ENCODE data around the gene RARB.

RARB gene

DNA sequence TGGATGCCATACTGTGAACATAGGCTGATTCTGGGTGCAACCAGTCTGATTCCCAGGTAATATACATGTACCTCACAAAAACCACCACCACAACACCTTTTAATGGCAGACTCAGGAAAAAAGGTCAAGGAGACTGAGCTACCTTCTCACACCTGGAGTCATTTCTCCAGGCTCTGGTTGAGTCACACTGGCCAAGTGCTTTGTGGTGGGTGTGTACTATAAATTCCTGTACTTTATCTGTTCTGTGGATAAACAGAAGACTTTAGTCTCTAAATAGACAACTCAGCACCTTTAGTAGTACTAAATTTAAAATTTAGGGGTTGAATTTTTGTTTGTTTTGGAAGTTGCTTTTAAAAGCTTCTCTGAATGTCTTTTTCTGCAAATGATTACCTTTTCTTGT lies 190.0 kb downstream of the RARB start:
- Mint-ChIP-seq H3K4me3 (no peak overlapping the region), H3K27ac (no peak overlapping the region), H3K27me3 (ENCODE audit: low read depth) (no peaks in the 10 kb centered on the region), H3K4me1 (no peaks in the 10 kb centered on the region), H3K9me3 (no peaks in the 10 kb centered on the region), H3K36me3 (ENCODE audit: low read depth) (peaks cover 77% of the 10 kb centered on the region)
- TF ChIP-seq, protein P1, sequence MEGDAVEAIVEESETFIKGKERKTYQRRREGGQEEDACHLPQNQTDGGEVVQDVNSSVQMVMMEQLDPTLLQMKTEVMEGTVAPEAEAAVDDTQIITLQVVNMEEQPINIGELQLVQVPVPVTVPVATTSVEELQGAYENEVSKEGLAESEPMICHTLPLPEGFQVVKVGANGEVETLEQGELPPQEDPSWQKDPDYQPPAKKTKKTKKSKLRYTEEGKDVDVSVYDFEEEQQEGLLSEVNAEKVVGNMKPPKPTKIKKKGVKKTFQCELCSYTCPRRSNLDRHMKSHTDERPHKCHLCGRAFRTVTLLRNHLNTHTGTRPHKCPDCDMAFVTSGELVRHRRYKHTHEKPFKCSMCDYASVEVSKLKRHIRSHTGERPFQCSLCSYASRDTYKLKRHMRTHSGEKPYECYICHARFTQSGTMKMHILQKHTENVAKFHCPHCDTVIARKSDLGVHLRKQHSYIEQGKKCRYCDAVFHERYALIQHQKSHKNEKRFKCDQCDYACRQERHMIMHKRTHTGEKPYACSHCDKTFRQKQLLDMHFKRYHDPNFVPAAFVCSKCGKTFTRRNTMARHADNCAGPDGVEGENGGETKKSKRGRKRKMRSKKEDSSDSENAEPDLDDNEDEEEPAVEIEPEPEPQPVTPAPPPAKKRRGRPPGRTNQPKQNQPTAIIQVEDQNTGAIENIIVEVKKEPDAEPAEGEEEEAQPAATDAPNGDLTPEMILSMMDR (IDR thresholded peaks at IDR 0.05; ENCODE audit: unreplicated experiment in 3 of 3): no peak

DNA sequence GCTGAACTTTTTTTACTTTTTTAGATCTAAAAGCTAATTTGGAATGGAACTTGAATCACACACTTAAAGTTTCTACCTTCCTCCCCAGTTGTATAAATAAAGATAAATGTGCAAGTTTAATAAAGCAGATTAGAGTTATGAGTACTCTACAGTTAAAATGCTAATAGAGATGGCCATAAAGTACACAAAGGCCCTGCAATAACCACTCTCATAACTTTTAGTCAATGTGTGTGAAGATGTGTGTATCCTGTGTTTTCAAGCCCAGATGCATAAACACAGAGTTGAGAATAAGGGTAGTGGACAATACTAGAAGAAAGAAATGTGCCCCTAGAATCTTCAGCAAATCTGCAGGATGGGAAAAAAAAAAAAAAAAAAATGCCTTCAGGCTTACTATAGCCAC lies 191.3 kb downstream of the RARB start:
- no peaks in the 10 kb centered on the region for H3K4me1 Mint-ChIP-seq
- H3K4me3 Mint-ChIP-seq: no peak overlapping the region
- no peaks in the 10 kb centered on the region for H3K9me3 Mint-ChIP-seq
- H3K27ac Mint-ChIP-seq: no peak overlapping the region
- H3K36me3 Mint-ChIP-seq (ENCODE audit: low read depth): peaks cover 79% of the 10 kb centered on the region
- no peaks in the 10 kb centered on the region for H3K27me3 Mint-ChIP-seq (ENCODE audit: low read depth)
- TF ChIP-seq, protein P1 (IDR thresholded peaks at IDR 0.05; ENCODE audit: unreplicated experiment in 3 of 3): no peak

DNA sequence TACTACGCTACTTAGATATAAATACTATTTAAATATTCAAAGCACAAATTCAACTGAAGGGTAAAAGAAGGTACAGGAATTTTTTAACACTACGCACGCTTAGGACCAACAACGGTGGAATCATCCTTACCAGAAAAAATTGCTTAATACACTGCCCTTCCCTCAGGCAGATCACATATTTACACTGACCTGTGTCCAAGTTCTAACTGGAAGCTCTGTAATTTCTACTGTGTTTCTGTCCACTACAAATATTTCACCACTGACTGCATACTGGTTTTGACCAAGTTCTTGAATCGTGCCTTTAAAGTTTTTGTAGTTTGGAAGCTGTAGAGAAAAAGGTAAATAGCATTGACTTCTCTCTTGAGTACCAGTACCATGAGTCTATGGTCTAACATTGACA lies 192.4 kb downstream of the RARB start:
- peaks cover 81% of the 10 kb centered on the region for H3K36me3 Mint-ChIP-seq (ENCODE audit: low read depth)

DNA sequence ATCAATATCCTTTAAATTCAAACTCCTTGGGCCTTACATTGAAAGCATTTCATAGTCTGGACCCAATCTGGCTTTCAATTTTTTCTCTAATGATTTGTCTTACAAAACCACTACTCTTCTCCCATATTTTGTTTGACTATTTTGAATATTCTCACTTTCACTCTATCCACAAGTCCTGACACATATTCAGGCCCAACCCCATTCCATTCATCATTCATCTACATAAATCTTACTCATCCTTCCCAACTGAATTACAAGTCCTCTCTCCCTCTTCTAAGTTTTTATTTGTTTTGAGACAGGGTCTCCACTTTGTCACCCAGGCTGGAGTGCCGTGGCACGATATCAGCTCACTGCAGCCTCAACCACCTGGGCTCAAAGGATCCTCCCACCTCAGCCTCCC lies 193.0 kb downstream of the RARB start:
- H3K27ac Mint-ChIP-seq: no peak overlapping the region
- no peaks in the 10 kb centered on the region for H3K4me1 Mint-ChIP-seq
- H3K9me3 Mint-ChIP-seq: no peaks in the 10 kb centered on the region
- H3K4me3 Mint-ChIP-seq: no peak overlapping the region
- TF ChIP-seq, protein P1 (IDR thresholded peaks at IDR 0.05; ENCODE audit: unreplicated experiment in 3 of 3): no peak
- no peaks in the 10 kb centered on the region for H3K27me3 Mint-ChIP-seq (ENCODE audit: low read depth)
- H3K36me3 Mint-ChIP-seq (ENCODE audit: low read depth): peaks cover 84% of the 10 kb centered on the region

More for the DNA sequence above, 192.4 kb downstream of the RARB start:
- no peaks in the 10 kb centered on the region for H3K9me3 Mint-ChIP-seq
- no peaks in the 10 kb centered on the region for H3K27me3 Mint-ChIP-seq (ENCODE audit: low read depth)
- H3K4me1 Mint-ChIP-seq: no peaks in the 10 kb centered on the region
- H3K27ac Mint-ChIP-seq: no peak overlapping the region
- no peak overlapping the region for H3K4me3 Mint-ChIP-seq
- TF ChIP-seq, protein P1 (IDR thresholded peaks at IDR 0.05; ENCODE audit: unreplicated experiment in 3 of 3): no peak

DNA sequence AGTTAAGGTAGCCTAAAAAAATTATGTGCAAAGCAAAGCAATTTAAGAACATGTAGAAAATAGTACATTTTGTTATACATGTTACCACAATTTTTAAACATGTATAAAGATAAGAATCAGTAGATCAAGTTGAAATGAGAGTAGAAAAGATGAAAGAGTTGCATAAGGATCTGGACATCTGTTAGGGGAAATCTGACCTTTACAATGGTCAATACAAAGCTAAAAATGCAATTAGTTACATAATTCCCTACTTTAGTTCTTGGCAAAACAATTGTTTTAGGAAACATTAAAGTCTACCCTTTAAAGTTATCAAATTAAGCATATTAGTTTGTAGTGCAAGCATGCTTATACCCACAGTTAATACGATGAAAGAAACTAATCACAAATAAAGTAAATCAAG lies 203.9 kb downstream of the RARB start:
- H3K4me1 Mint-ChIP-seq: no peaks in the 10 kb centered on the region
- TF ChIP-seq, protein P1 (IDR thresholded peaks at IDR 0.05; ENCODE audit: unreplicated experiment in 3 of 3): no peak
- H3K4me3 Mint-ChIP-seq: no peak overlapping the region
- no peak overlapping the region for H3K27ac Mint-ChIP-seq
- no peaks in the 10 kb centered on the region for H3K27me3 Mint-ChIP-seq (ENCODE audit: low read depth)
- H3K36me3 Mint-ChIP-seq (ENCODE audit: low read depth): peaks cover 80% of the 10 kb centered on the region
- H3K9me3 Mint-ChIP-seq: no peaks in the 10 kb centered on the region

DNA sequence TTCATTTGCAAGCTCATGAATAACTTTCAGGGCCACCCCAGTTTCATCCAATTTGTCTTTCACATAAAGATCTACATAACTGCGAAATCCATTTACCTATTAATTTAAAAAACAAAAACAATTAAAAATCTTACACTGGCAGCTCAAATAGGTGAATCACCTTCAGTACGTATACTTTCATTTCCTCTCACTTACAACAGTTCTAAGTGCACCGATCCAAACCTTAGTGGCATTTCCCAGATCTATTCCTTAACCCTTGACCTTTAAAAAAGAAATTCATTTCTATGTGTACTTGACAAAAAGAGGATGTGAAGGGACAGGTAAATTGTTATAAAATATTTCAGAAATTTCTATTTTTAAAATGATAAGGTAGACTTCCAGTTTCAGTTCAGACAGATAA lies 205.9 kb downstream of the RARB start:
- no peaks in the 10 kb centered on the region for H3K27me3 Mint-ChIP-seq (ENCODE audit: low read depth)
- no peaks in the 10 kb centered on the region for H3K4me1 Mint-ChIP-seq
- TF ChIP-seq, protein P1 (IDR thresholded peaks at IDR 0.05; ENCODE audit: unreplicated experiment in 3 of 3): no peak
- H3K36me3 Mint-ChIP-seq (ENCODE audit: low read depth): peaks cover 75% of the 10 kb centered on the region
- H3K4me3 Mint-ChIP-seq: no peak overlapping the region
- no peak overlapping the region for H3K27ac Mint-ChIP-seq
- no peaks in the 10 kb centered on the region for H3K9me3 Mint-ChIP-seq
